A673 (cell line): ENCODE results near the gene VCP. TPM values are rescaled to one million over a fixed set of nuclear protein-coding genes. Genes with fewer than 3 reads are reported as not detected.

ENCODE experiments used
- BruUV-seq: library from RNA; stranded (reverse); fragments of 400-500 nt; replicated peaks from 2 replicates; lab custom pipeline; 2021; lab: Mats Ljungman, UMichigan
- CTCF ChIA-PET: fragments of 300-600 bp; sonication (Branson Sonifier 250); formaldehyde crosslinking; loops from one replicate; lab custom pipeline; 2022; ENCODE audit warnings: antibody characterized with exemption; lab: Charles Lee
- POLR2A ChIA-PET: fragments of 300-600 bp; sonication (Branson Sonifier 250); formaldehyde crosslinking; loops from one replicate; lab custom pipeline; 2022; ENCODE audit warnings: antibody characterized with exemption; ENCODE audit not compliant: low non-redundant PET; lab: Charles Lee
- DNase-seq: peaks from one replicate; pipeline ENCODE4 v3.0.0-alpha.2; 2015; ENCODE audit warnings: low spot score
- H3K27ac ChIP-seq: fragments of 200-600 bp; sonication (generic); 2 replicates; pipeline ENCODE4 v1.5.1; 2016; ENCODE audit warnings: mixed run types, low read depth, mild to moderate bottlenecking, mixed read lengths, antibody characterized with exemption, low read length; ENCODE audit not compliant: poor library complexity, severe bottlenecking
- H3K27me3 ChIP-seq: fragments of 200-600 bp; sonication (generic); replicated peaks from 2 replicates; pipeline ENCODE4 v1.6.1; 2017; ENCODE audit warnings: mixed run types, low read depth, mild to moderate bottlenecking, mixed read lengths, antibody characterized with exemption, low read length; ENCODE audit not compliant: insufficient read depth, poor library complexity
- H3K36me3 ChIP-seq: fragments of 200-600 bp; sonication (generic); 2 replicates; pipeline ENCODE4 v1.6.1; 2016; ENCODE audit warnings: mixed run types, mild to moderate bottlenecking, mixed read lengths, antibody characterized with exemption, low read length; ENCODE audit not compliant: insufficient read depth, poor library complexity, severe bottlenecking
- H3K4me1 ChIP-seq: fragments of 200-600 bp; sonication (generic); 2 replicates; pipeline ENCODE4 v1.6.1; 2017; ENCODE audit warnings: mixed run types, mild to moderate bottlenecking, mixed read lengths, antibody characterized with exemption, low read length; ENCODE audit not compliant: insufficient read depth, poor library complexity, severe bottlenecking
- H3K4me3 ChIP-seq: fragments of 200-600 bp; sonication (generic); 2 replicates; pipeline ENCODE4 v1.5.1; 2016; ENCODE audit warnings: low read depth, mixed run types, mild to moderate bottlenecking, mixed read lengths, low read length; ENCODE audit not compliant: poor library complexity, severe bottlenecking
- H3K9me3 ChIP-seq: fragments of 200-600 bp; sonication (generic); 2 replicates; pipeline ENCODE4 v1.6.1; 2016; ENCODE audit warnings: mixed run types, low read depth, mild to moderate bottlenecking, mixed read lengths, antibody characterized with exemption, low read length; ENCODE audit not compliant: poor library complexity, severe bottlenecking
- EZH2 ChIP-seq: fragments of 200-600 bp; sonication (generic); IDR thresholded peaks from 2 replicates; pipeline ENCODE4 v1.6.1; 2017; ENCODE audit warnings: borderline replicate concordance, low read depth, mild to moderate bottlenecking, mixed read lengths, antibody characterized with exemption, low read length; ENCODE audit not compliant: poor library complexity, severe bottlenecking
- intact Hi-C: fragments of 100-400 bp; cut with micrococcal nuclease; formaldehyde crosslinking; loops from one replicate; pipeline ENCODE4 v1.10.0; 2022; ENCODE audit not compliant: unreplicated experiment
- total RNA-seq: library from RNA; stranded (reverse); gene quantifications from 2 replicates; pipeline ENCODE4 v1.2.3, GENCODE V29; 2021
- TF ChIP-seq, protein P1 (sequence below): fragments of 300-800, 200-600 bp; sonication (generic); conservative IDR thresholded peaks from 2 replicates; pipeline ENCODE4 v1.5.1; 2017; ENCODE audit warnings: low read depth, mild to moderate bottlenecking, antibody characterized with exemption, low read length, moderate library complexity, mixed read lengths

Gene VCP
- total RNA-seq, 1 experiment from 2014 or later = 643 TPM

DNA sequence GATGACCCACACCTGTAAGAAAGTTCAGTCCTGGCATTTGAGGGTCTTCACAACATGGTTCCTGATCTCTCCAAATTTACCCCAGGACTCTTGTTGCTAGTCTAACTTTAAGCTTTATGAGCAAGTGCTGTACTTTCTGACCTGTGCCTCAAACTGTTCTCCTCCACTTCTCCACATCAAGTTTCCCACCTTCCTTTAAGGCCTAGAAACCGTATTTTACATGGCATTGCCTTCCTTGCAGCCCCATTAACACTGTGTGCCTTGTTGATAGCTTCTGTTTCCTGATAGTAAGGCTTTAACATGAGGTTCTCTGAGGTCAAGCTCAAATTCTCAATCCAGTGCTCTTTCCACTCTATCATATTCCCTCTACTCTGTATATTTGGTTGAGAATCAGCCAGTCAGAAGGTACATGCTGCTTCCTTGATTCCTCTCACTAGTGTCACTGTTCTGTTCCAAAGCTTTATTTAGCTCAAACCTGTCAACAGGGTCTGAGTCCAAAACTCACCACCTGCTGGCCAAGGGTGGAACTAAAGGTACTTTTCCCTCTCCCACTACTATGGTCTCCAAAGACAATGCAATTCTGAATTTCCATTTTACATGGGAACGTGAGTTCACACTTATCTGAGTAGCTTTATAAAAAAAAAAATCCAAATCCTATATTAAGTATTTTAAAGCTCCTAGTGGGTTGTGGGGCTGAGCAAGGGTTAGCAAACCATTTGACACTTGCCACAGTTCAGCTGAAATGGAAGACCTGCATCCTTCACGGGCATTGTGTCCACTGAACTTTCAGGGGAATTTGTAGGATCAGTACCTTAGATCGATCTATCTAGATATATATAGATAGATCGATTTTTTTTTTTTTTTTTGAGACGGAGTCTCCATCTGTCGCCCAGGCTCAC is 21.1 kb downstream of the VCP start:
- no peak overlapping the region for H3K4me3 ChIP-seq
- peak; percentile 71 for DNase-seq
- H3K27ac ChIP-seq = no peak overlapping the region
- no TSS peak for BruUV-seq
- no peak for TF ChIP-seq EZH2
- TF ChIP-seq, protein P1, sequence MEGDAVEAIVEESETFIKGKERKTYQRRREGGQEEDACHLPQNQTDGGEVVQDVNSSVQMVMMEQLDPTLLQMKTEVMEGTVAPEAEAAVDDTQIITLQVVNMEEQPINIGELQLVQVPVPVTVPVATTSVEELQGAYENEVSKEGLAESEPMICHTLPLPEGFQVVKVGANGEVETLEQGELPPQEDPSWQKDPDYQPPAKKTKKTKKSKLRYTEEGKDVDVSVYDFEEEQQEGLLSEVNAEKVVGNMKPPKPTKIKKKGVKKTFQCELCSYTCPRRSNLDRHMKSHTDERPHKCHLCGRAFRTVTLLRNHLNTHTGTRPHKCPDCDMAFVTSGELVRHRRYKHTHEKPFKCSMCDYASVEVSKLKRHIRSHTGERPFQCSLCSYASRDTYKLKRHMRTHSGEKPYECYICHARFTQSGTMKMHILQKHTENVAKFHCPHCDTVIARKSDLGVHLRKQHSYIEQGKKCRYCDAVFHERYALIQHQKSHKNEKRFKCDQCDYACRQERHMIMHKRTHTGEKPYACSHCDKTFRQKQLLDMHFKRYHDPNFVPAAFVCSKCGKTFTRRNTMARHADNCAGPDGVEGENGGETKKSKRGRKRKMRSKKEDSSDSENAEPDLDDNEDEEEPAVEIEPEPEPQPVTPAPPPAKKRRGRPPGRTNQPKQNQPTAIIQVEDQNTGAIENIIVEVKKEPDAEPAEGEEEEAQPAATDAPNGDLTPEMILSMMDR = peak; percentile 72
- H3K27me3 ChIP-seq = no peaks in the 10 kb centered on the region
- H3K36me3 ChIP-seq = peaks cover 14% of the 10 kb centered on the region
- no peaks in the 10 kb centered on the region for H3K9me3 ChIP-seq
- H3K4me1 ChIP-seq = no peaks in the 10 kb centered on the region
- intact Hi-C loops = loop anchor here (2.0 kb wide), 1 partner anchor 153 kb away; no protein-coding TSS in a partner anchor
- CTCF ChIA-PET = interaction anchor here (0.6 to 2.5 kb wide), 12 partner anchors 9 to 596 kb away, joined by 3 to 61 read pairs (median 3); partner anchors contain the start of genes FANCG and PIGO
- POLR2A ChIA-PET = interaction anchor here (0.7 kb wide), 1 partner anchor 26 kb away, joined by 3 read pairs; no protein-coding TSS in a partner anchor

GRCh38 chr9:35048511-35048910 is 23.9 kb downstream of the VCP start:
- no peaks in the 10 kb centered on the region for H3K4me1 ChIP-seq
- H3K36me3 ChIP-seq = no peaks in the 10 kb centered on the region
- ChIA-PET CTCF (no interaction called here), POLR2A (no interaction called here)
- no peak for DNase-seq
- H3K27me3 ChIP-seq = no peaks in the 10 kb centered on the region
- H3K9me3 ChIP-seq = no peaks in the 10 kb centered on the region
- TF ChIP-seq, protein P1 = no peak
- TF ChIP-seq EZH2 = no peak
- intact Hi-C loops = no loop called here
- BruUV-seq = no TSS peak
- H3K27ac ChIP-seq = no peak overlapping the region
- H3K4me3 ChIP-seq = no peak overlapping the region

DNA sequence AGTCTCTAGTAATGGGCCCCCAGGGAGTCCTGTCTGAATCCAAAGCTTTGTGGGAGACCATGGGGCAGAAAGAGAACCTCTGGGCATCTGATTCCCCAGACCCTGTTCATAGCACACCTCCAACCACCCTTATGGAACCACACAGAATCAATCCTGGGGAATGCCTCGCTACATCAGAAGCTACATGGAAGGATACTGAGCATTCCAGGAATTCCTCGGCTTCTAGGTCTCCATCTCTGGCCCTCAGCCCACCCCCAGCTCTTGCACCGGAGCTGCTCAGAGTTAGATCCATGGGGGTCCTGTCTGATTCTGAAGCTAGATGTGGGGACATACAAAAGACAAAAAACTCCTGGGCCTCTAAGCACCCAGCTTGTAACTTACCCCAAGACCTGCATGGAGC is 28.4 kb downstream of the VCP start:
- DNase-seq = no peak
- no peaks in the 10 kb centered on the region for H3K27me3 ChIP-seq
- H3K4me1 ChIP-seq = no peaks in the 10 kb centered on the region
- no peaks in the 10 kb centered on the region for H3K9me3 ChIP-seq
- intact Hi-C loops = no loop called here
- H3K36me3 ChIP-seq = no peaks in the 10 kb centered on the region
- H3K27ac ChIP-seq = no peak overlapping the region
- POLR2A ChIA-PET = interaction anchor here (0.5 kb wide), 1 partner anchor 56 kb away, joined by 7 read pairs; no protein-coding TSS in a partner anchor
- BruUV-seq = no TSS peak
- CTCF ChIA-PET = no interaction called here
- no peak overlapping the region for H3K4me3 ChIP-seq
- TF ChIP-seq, protein P1 = no peak
- TF ChIP-seq EZH2 = no peak
